GM23338 (cell line): ENCODE results near the gene BCOR. TPM values are rescaled to one million over a fixed set of nuclear protein-coding genes. Genes with fewer than 3 reads are reported as not detected.
A peak's percentile ranks its signal among the peaks of the same experiment; 100 is the strongest.

ENCODE experiments used
- ATAC-seq: fragments of 200-7000 bp; cut with Tn5 transposase; 3 replicates; pipeline ENCODE4 v1.9.1; 2020
- DNase-seq: peaks from one replicate; pipeline ENCODE4 v3.0.0-alpha.2; 2015; ENCODE audit warnings: low spot score
- H2AFZ ChIP-seq: fragments of 200-600 bp; sonication (generic); 2 replicates; pipeline ENCODE4 v1.8.0; 2016; ENCODE audit warnings: antibody characterized with exemption, mild to moderate bottlenecking, moderate library complexity
- H3F3A ChIP-seq: fragments of 200-600 bp; sonication (generic); replicated peaks from 2 replicates; pipeline ENCODE4 v1.8.0; 2017; ENCODE audit warnings: antibody characterized with exemption, mixed run types, low read depth
- H3K27ac ChIP-seq: fragments of 200-600 bp; sonication (generic); 2 replicates; pipeline ENCODE4 v1.6.1; 2016; ENCODE audit warnings: low read depth
- H3K27me3 ChIP-seq: fragments of 200-600 bp; sonication (generic); 2 replicates; pipeline ENCODE4 v1.8.0; 2016; ENCODE audit warnings: mild to moderate bottlenecking, mixed run types, moderate library complexity; ENCODE audit not compliant: insufficient read depth
- H3K36me3 ChIP-seq: fragments of 200-600 bp; sonication (generic); 2 replicates; pipeline ENCODE4 v1.8.0; 2016; ENCODE audit warnings: mild to moderate bottlenecking; ENCODE audit not compliant: insufficient read depth
- H3K4me1 ChIP-seq: fragments of 200-600 bp; sonication (generic); 2 replicates; pipeline ENCODE4 v1.8.0; 2016; ENCODE audit warnings: mild to moderate bottlenecking, moderate library complexity; ENCODE audit not compliant: insufficient read depth
- H3K4me2 ChIP-seq: fragments of 200-600 bp; sonication (generic); 2 replicates; pipeline ENCODE4 v1.7.1; 2017; ENCODE audit warnings: mixed run types
- H3K4me3 ChIP-seq: fragments of 200-600 bp; sonication (generic); 2 replicates; pipeline ENCODE4 v1.6.1; 2016; ENCODE audit warnings: mixed run types
- H3K79me2 ChIP-seq: fragments of 200-600 bp; sonication (generic); replicated peaks from 2 replicates; pipeline ENCODE4 v1.8.0; 2017; ENCODE audit warnings: mild to moderate bottlenecking; ENCODE audit not compliant: insufficient read depth
- H3K9me2 ChIP-seq: fragments of 200-600 bp; sonication (generic); 2 replicates; pipeline ENCODE4 v1.8.0; 2017; ENCODE audit not compliant: insufficient read depth
- H4K20me1 ChIP-seq: fragments of 200-600 bp; sonication (generic); replicated peaks from 2 replicates; pipeline ENCODE4 v1.8.0; 2017; ENCODE audit warnings: mild to moderate bottlenecking; ENCODE audit not compliant: insufficient read depth
- H3K27ac Mint-ChIP-seq: 2 replicates; pipeline ENCODE4 v1.8.0; 2020; ENCODE audit warnings: inconsistent platforms, mild to moderate bottlenecking, moderate library complexity, mixed read lengths
- H3K27me3 Mint-ChIP-seq: 3 replicates; pipeline ENCODE4 v1.8.0; 2022; ENCODE audit warnings: low read depth, mild to moderate bottlenecking, moderate library complexity, mixed read lengths, inconsistent platforms; ENCODE audit not compliant: insufficient read depth, poor library complexity
- H3K36me3 Mint-ChIP-seq: 3 replicates; pipeline ENCODE4 v1.8.0; 2021; ENCODE audit warnings: low read depth, mild to moderate bottlenecking, inconsistent platforms, moderate library complexity, mixed read lengths
- H3K4me1 Mint-ChIP-seq: 3 replicates; pipeline ENCODE4 v1.8.0; 2020; ENCODE audit warnings: mild to moderate bottlenecking, inconsistent platforms, mixed read lengths
- H3K4me3 Mint-ChIP-seq: 3 replicates; pipeline ENCODE4 v1.8.0; 2021; ENCODE audit warnings: moderate library complexity, mild to moderate bottlenecking, inconsistent platforms, mixed read lengths
- H3K9me3 Mint-ChIP-seq: 3 replicates; pipeline ENCODE4 v1.8.0; 2020; ENCODE audit warnings: moderate library complexity, mild to moderate bottlenecking, inconsistent platforms, mixed read lengths
- CREB1 ChIP-seq: fragments of 250-450 bp; sonication (Bioruptor Pico); IDR thresholded peaks from 2 replicates; pipeline ENCODE4 v1.5.0; 2020; ENCODE audit warnings: low read depth, mild to moderate bottlenecking, moderate library complexity
- EZH2 ChIP-seq: fragments of 200-600 bp; sonication (generic); IDR thresholded peaks from one replicate; pipeline ENCODE4 v1.8.0; 2017; ENCODE audit warnings: antibody characterized with exemption, mild to moderate bottlenecking, low read depth; ENCODE audit not compliant: unreplicated experiment
- EZH2phosphoT487 ChIP-seq: fragments of 200-600 bp; sonication (generic); IDR thresholded peaks from one replicate; pipeline ENCODE4 v1.8.1; 2018; ENCODE audit warnings: antibody characterized with exemption; ENCODE audit not compliant: unreplicated experiment
- JUNB ChIP-seq: IDR thresholded peaks from one replicate; pipeline ENCODE4 v1.6.1; 2016; ENCODE audit warnings: antibody characterized with exemption; ENCODE audit not compliant: unreplicated experiment
- NANOG ChIP-seq: IDR thresholded peaks from 2 replicates; pipeline ENCODE4 v1.6.1; 2016; ENCODE audit warnings: antibody characterized with exemption, borderline replicate concordance
- POLR2AphosphoS5 ChIP-seq: IDR thresholded peaks from 2 replicates; pipeline ENCODE4 v1.6.1; 2016; ENCODE audit warnings: antibody characterized with exemption, low read depth
- STAT1 ChIP-seq: IDR thresholded peaks from one replicate; pipeline ENCODE4 v1.6.1; 2016; ENCODE audit warnings: antibody characterized with exemption; ENCODE audit not compliant: unreplicated experiment
- polyA plus RNA-seq: library from polyadenylated mRNA; unstranded; fragments of >200 nt; fragmentation: Nextera tagmentation; extraction: Ambion mirVana; gene quantifications from 2 replicates; pipeline ENCODE4 v1.2.1, GENCODE V29; 2016
- total RNA-seq: library from RNA; depleted of rRNA; stranded (reverse); fragments of >200 nt; shearing (Covaris generic); gene quantifications from 2 replicates; pipeline ENCODE4 v1.2.3, GENCODE V29; 2014

The BCOR gene
- total and polyA plus RNA-seq, 2 experiments from 2014 or later = 25.5 to 60.8 TPM

DNA sequence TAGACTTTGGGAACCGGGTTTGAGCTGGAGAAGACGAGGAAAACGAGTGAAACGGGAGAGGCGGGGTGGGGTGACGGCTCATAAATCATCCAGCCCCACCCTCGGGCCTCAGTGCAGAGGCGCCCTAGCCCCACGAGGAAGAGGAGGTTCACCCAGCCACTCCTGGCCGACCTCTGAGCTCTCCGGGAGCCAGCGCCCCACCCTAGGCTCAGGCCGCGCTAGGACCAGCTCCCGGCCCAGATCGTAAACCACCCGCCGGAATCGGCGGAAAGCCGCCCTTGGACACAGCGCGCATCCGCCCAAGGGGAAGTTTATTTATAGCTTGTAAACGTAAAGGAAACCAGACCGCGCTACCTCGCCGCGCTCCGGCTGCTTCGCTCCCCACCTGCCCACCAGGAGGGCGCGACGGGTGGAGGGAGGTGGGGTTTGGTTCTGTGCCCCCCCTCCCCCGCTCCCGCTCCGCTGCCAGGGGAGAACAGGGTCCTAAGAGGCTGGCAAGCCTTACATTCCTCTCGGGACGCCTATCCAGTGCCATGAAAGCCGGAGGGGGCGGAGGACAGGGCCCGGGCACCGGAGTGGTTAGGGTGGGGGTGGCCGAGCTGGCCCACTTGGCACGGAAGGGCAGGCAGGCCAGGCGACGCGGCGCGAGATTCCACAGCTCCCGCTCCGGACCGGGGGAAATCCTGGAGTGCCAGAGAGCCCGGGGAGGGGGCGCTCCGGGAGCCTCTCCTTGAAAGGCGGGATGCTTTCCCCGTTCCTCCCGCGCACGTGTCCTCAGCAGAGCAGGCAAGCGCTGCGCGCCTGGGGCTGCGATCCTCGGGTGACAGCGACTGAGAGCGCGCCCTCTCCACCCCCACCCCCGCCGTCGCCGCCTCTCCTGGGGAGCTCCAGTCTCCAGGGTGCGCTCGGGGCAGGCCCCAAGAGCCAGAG lies 84.2 kb downstream of the BCOR start:
- Histone ChIP-seq H3F3A (no peaks in the 10 kb centered on the region; the same call in 1 of the 2 replicates), H3K27me3 (peaks cover 79% of the 10 kb centered on the region), H3K27ac (no peak overlapping the region), H3K4me2 (peak overlapping the region; percentile 76), H3K36me3 (no peaks in the 10 kb centered on the region), H3K4me3 (peak overlapping the region; percentile 54), H3K4me1 (peaks cover 12% of the 10 kb centered on the region; the same call in 1 of the 2 replicates), H3K9me2 (no peaks in the 10 kb centered on the region), H3K79me2 (no peaks in the 10 kb centered on the region), H2AFZ (no peak overlapping the region), H4K20me1 (no peaks in the 10 kb centered on the region)
- peaks cover 23% of the 10 kb centered on the region for H3K4me1 Mint-ChIP-seq
- no peak overlapping the region for H3K27ac Mint-ChIP-seq
- TF ChIP-seq EZH2 (peak; percentile 50), NANOG (no peak)
- no peaks in the 10 kb centered on the region for H3K36me3 Mint-ChIP-seq
- DNase-seq (peak; percentile 60), ATAC-seq (peak; percentile 17)
- H3K4me3 Mint-ChIP-seq = peak overlapping the region; percentile 71
- H3K27me3 Mint-ChIP-seq = peaks cover 49% of the 10 kb centered on the region
- H3K9me3 Mint-ChIP-seq = no peaks in the 10 kb centered on the region; the same call in 2 of the 3 replicates

DNA sequence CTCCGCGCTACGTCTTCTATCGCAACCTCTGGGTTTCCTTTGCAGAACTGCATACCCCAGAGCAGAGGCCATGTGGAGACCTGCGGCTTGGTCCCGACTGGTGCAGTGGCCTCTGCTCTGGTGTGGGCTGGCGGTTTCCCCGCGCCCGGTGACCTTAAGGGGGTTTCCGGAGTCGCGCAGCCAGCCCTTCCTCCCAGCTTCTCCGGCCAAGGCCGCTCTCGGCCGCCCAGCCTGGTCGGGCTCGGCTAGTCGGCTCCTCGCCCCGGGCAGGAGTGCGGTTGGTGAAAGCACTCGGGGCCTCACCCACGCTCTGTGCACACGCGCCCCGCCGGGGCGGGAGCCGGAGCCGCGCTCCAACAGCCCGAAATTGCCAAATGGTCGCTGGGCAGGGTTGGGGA lies 84.9 kb downstream of the BCOR start:
- H3K4me3 Mint-ChIP-seq = peak overlapping the region; percentile 62
- peak overlapping the region; percentile 54 for H3K4me3 ChIP-seq
- no peaks in the 10 kb centered on the region for H4K20me1 ChIP-seq
- H3F3A ChIP-seq = no peaks in the 10 kb centered on the region; the same call in 1 of the 2 replicates
- peaks cover 56% of the 10 kb centered on the region for H3K27me3 Mint-ChIP-seq
- peaks cover 28% of the 10 kb centered on the region for H3K4me1 Mint-ChIP-seq
- DNase-seq (peak; percentile 22), ATAC-seq (peak; percentile 1; the same call in 1 of the 3 replicates)
- peak overlapping the region; percentile 76 for H3K4me2 ChIP-seq
- H3K79me2 ChIP-seq = no peaks in the 10 kb centered on the region
- H3K4me1 ChIP-seq = peaks cover 12% of the 10 kb centered on the region; the same call in 1 of the 2 replicates
- H3K36me3 ChIP-seq = no peaks in the 10 kb centered on the region
- H3K36me3 Mint-ChIP-seq = no peaks in the 10 kb centered on the region
- no peak overlapping the region for H3K27ac Mint-ChIP-seq
- TF ChIP-seq EZH2 = peak; percentile 48
- no peak for TF ChIP-seq POLR2AphosphoS5
- TF ChIP-seq CREB1 = no peak
- no peaks in the 10 kb centered on the region for H3K9me2 ChIP-seq
- no peaks in the 10 kb centered on the region; the same call in 2 of the 3 replicates for H3K9me3 Mint-ChIP-seq
- H2AFZ ChIP-seq = no peak overlapping the region
- no peak overlapping the region for H3K27ac ChIP-seq
- peaks cover 86% of the 10 kb centered on the region for H3K27me3 ChIP-seq

DNA sequence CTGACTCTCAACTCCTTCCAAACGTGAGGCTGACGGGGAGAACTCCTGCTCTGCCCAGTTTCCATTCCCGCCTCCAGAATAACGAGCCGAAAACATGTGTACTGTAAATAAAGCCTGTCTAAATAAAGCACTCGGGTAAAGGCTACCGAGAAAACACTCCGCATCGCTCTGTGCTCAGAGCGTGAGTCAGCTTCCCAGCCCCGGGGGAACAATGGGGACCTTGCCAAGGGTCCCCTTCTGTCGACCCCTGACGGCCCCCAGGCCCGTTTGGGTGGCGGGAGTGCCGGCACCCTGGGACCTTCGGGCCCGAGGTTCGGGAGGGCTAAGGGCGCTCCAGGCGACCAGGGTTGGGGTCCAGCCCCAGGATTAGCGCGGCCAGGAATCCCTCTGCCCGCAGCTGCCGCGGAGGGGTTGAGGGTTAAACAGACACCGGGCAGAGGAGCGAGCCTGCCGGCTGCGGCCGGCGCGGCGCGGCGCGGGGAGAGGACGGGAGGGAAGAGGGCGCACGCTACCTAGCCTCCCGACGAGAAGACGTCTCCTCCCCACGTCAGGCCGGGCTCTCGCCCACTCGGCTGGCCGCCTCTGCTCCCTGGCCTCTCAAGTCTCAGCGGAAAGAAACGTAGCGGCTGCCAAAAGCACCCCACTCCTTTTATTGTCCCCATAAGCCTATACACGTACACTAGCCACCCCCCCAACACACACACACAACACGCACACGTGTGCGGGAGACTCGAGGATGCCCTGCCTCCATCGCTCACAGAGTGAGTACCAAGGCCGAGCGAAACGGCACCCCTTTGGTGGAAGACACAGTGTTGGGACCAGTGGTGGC lies 85.5 kb downstream of the BCOR start:
- H3K27me3 ChIP-seq = peaks cover 89% of the 10 kb centered on the region
- peak overlapping the region; percentile 62 for H3K4me3 Mint-ChIP-seq
- H3K9me3 Mint-ChIP-seq = peaks cover 2% of the 10 kb centered on the region; the same call in 1 of the 3 replicates
- H3K9me2 ChIP-seq = no peaks in the 10 kb centered on the region
- ATAC-seq (no peak; the same call in 2 of the 3 replicates), DNase-seq (peak; percentile 14)
- H3K27ac Mint-ChIP-seq = no peak overlapping the region
- peaks cover 34% of the 10 kb centered on the region for H3K4me1 Mint-ChIP-seq
- H3K4me3 ChIP-seq = peak overlapping the region; percentile 54; the same call in 1 of the 2 replicates
- H3K4me2 ChIP-seq = peak overlapping the region; percentile 76; the same call in 1 of the 2 replicates
- no peak for TF ChIP-seq STAT1
- no peak for TF ChIP-seq JUNB
- peak; percentile 50 for TF ChIP-seq EZH2
- no peak for TF ChIP-seq EZH2phosphoT487
- no peaks in the 10 kb centered on the region for H3K36me3 Mint-ChIP-seq
- H3K27me3 Mint-ChIP-seq = peaks cover 60% of the 10 kb centered on the region
- H3K36me3 ChIP-seq = no peaks in the 10 kb centered on the region
- H4K20me1 ChIP-seq = no peaks in the 10 kb centered on the region
- no peaks in the 10 kb centered on the region; the same call in 1 of the 2 replicates for H3F3A ChIP-seq
- no peak overlapping the region for H2AFZ ChIP-seq
- H3K27ac ChIP-seq = no peak overlapping the region
- H3K4me1 ChIP-seq = peaks cover 12% of the 10 kb centered on the region; the same call in 1 of the 2 replicates
- no peaks in the 10 kb centered on the region for H3K79me2 ChIP-seq
